Measurements from ENCODE around the gene RBM28.

GRCh38 chr7:128270826-128271272 is 72.9 kb downstream of the RBM28 start:
- TF ChIP-seq, protein P1, sequence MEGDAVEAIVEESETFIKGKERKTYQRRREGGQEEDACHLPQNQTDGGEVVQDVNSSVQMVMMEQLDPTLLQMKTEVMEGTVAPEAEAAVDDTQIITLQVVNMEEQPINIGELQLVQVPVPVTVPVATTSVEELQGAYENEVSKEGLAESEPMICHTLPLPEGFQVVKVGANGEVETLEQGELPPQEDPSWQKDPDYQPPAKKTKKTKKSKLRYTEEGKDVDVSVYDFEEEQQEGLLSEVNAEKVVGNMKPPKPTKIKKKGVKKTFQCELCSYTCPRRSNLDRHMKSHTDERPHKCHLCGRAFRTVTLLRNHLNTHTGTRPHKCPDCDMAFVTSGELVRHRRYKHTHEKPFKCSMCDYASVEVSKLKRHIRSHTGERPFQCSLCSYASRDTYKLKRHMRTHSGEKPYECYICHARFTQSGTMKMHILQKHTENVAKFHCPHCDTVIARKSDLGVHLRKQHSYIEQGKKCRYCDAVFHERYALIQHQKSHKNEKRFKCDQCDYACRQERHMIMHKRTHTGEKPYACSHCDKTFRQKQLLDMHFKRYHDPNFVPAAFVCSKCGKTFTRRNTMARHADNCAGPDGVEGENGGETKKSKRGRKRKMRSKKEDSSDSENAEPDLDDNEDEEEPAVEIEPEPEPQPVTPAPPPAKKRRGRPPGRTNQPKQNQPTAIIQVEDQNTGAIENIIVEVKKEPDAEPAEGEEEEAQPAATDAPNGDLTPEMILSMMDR (optimal IDR thresholded peaks at IDR 0.05 in 1 of 3, IDR thresholded peaks at IDR 0.05 in 1 of 3, conservative IDR thresholded peaks at IDR 0.05 in 1 of 3; ENCODE audit: extremely low read depth in 1 of 3, insufficient read depth in 2 of 3, low read length in 3 of 3), result no peak
- TF ChIP-seq EZH2 (IDR thresholded peaks at IDR 0.05; ENCODE audit: low read length), result no peak

Data from keratinocyte (primary cell).